Breast epithelium (tissue), 4 donors: ENCODE measurements around the gene KLHL5. TPM values are rescaled to one million over a fixed set of nuclear protein-coding genes. Genes with fewer than 3 reads are reported as not detected.

ENCODE experiments used
- DNase-seq, 2 donors: peaks; one replicate each; pipeline ENCODE4 v3.0.0-alpha.2; 2019; ENCODE audit warnings: low spot score in 2 of 2
- H3K27ac ChIP-seq, 2 donors: fragments of 200-600 bp; sonication (generic) in 1 of 2; one replicate each; pipeline ENCODE4 v1.5.1; 2016 to 2019; ENCODE audit warnings: mild to moderate bottlenecking in 1 of 2
- H3K27me3 ChIP-seq, 2 donors: fragments of 200-600 bp; sonication (generic) in 1 of 2; one replicate each; pipeline versions ENCODE4 v1.5.1 to v1.6.0; 2017 to 2019; ENCODE audit warnings: control low read depth in 1 of 2, mild to moderate bottlenecking in 1 of 2
- H3K36me3 ChIP-seq: fragments of 200-600 bp; one replicate; pipeline ENCODE4 v1.5.1; 2019
- H3K4me1 ChIP-seq, 2 donors: fragments of 200-600 bp; sonication (generic); one replicate each; pipeline ENCODE4 v1.5.1; 2016 to 2019; ENCODE audit warnings: control low read depth in 1 of 2
- H3K4me3 ChIP-seq, 3 donors: fragments of 200-600 bp; sonication (generic); 1 replicate in 2 of 3; 2 replicates in 1 of 3; pipeline ENCODE4 v1.5.1; 2016 to 2019; ENCODE audit warnings: mild to moderate bottlenecking in 3 of 3, moderate library complexity in 2 of 3
- H3K9me3 ChIP-seq, 2 donors: fragments of 200-600 bp; sonication (generic) in 1 of 2; one replicate each; pipeline ENCODE4 v1.5.1; 2016 to 2019; ENCODE audit warnings: control low read depth in 1 of 2
- CTCF ChIP-seq, 3 donors: fragments of 450-650 bp; IDR thresholded peaks; one replicate each; pipeline ENCODE4 v1.5.1; 2016 to 2017; ENCODE audit warnings: antibody characterized with exemption in 3 of 3, mild to moderate bottlenecking in 3 of 3, moderate library complexity in 3 of 3
- POLR2A ChIP-seq: fragments of 450-650 bp; IDR thresholded peaks from one replicate; pipeline ENCODE4 v1.6.1; 2016; ENCODE audit warnings: antibody characterized with exemption, mild to moderate bottlenecking, moderate library complexity
- POLR2AphosphoS5 ChIP-seq, 3 donors: sonication (generic); formaldehyde crosslinking; IDR thresholded peaks; one replicate each; pipeline ENCODE4 v1.6.1; 2017; ENCODE audit warnings: antibody characterized with exemption in 3 of 3
- intact Hi-C: fragments of 100-400 bp; cut with DNase I; formaldehyde crosslinking; loops from one replicate; pipeline ENCODE4 v1.15.1; 2023; ENCODE audit warnings: low total_unique reads
- total RNA-seq, 3 donors: library from RNA; depleted of rRNA; stranded (reverse); fragments of >200 nt; gene quantifications; one replicate each; pipeline ENCODE4 v1.1.0, GENCODE V29; 2016

KLHL5 gene
- total RNA-seq, 3 donors from 2014 or later, result 23.0 to 54.9 (median 54.7) TPM

GRCh38 chr4:39042366-39042765 is 19.7 kb upstream of the KLHL5 start:
- Histone ChIP-seq H3K36me3 (no peaks in the 10 kb centered on the region), H3K27me3 (no peaks in the 10 kb centered on the region), H3K9me3 (no peaks in the 10 kb centered on the region), H3K4me3 (no peak overlapping the region), H3K27ac (peak overlapping the region in 1 of 2 donors; percentile 93), H3K4me1 (no peaks in the 10 kb centered on the region)
- TF ChIP-seq POLR2AphosphoS5 (IDR thresholded peaks at IDR 0.05), result no peak
- TF ChIP-seq CTCF (IDR thresholded peaks at IDR 0.05), result no peak
- TF ChIP-seq POLR2A, result no peak
- intact Hi-C loops, result no loop called here
- DNase-seq, result no peak

- Histone ChIP-seq H3K4me1 (no peaks in the 10 kb centered on the region), H3K27me3 (no peaks in the 10 kb centered on the region), H3K4me3 (peak overlapping the region in 2 of 3 donors; percentile 91 to 93), H3K27ac (peak overlapping the region; percentile 93 to 99), H3K36me3 (no peaks in the 10 kb centered on the region), H3K9me3 (no peaks in the 10 kb centered on the region)
- intact Hi-C loops, result no loop called here
- DNase-seq, result no peak
- TF ChIP-seq CTCF (IDR thresholded peaks at IDR 0.05) (no peak), POLR2A (no peak), POLR2AphosphoS5 (IDR thresholded peaks at IDR 0.05) (no peak)
Observed at GRCh38 chr4:39043058-39043860, 18.8 kb upstream of the KLHL5 start.

GRCh38 chr4:39043861-39044363 is 18.1 kb upstream of the KLHL5 start:
- H3K27me3 ChIP-seq, result no peaks in the 10 kb centered on the region
- DNase-seq, result no peak
- H3K4me3 ChIP-seq, result peak overlapping the region; percentile 75 to 93 (median 91)
- H3K9me3 ChIP-seq, result no peaks in the 10 kb centered on the region
- H3K36me3 ChIP-seq, result no peaks in the 10 kb centered on the region
- peak overlapping the region; percentile 93 to 99 for H3K27ac ChIP-seq
- H3K4me1 ChIP-seq, result no peaks in the 10 kb centered on the region
- intact Hi-C loops, result no loop called here
- no peak for TF ChIP-seq CTCF (IDR thresholded peaks at IDR 0.05)
- TF ChIP-seq POLR2A, result no peak
- TF ChIP-seq POLR2AphosphoS5 (IDR thresholded peaks at IDR 0.05), result no peak

GRCh38 chr4:39044364-39044955 is 17.6 kb upstream of the KLHL5 start:
- Histone ChIP-seq H3K27ac (peak overlapping the region; percentile 93 to 99), H3K27me3 (no peaks in the 10 kb centered on the region), H3K4me3 (peak overlapping the region; percentile 75 to 93 (median 91)), H3K9me3 (no peaks in the 10 kb centered on the region), H3K4me1 (no peaks in the 10 kb centered on the region), H3K36me3 (no peaks in the 10 kb centered on the region)
- intact Hi-C loops, result no loop called here
- DNase-seq, result peak; percentile 82 to 90
- TF ChIP-seq CTCF (IDR thresholded peaks at IDR 0.05) (no peak), POLR2AphosphoS5 (IDR thresholded peaks at IDR 0.05) (no peak), POLR2A (no peak)
